ENCODE data around the gene PLD4. TPM values are rescaled to one million over a fixed set of nuclear protein-coding genes. Genes with fewer than 3 reads are reported as not detected.
"Not testable (repeated sequence)": the region's sequence is repeated elsewhere in the genome, so short reads cannot be mapped to it uniquely, and the experiment has no call there.

Gene PLD4
- polyA plus RNA-seq, 4 donors = 1.7 to 4.3 (median 3.6) TPM

GRCh38 chr14:104936361-104937155 is 11.9 kb downstream of the PLD4 start:
- DNase-seq (ENCODE audit: low read depth in 4 of 4, low spot score in 3 of 4) = no peak

GRCh38 chr14:104937161-104937560 is 12.5 kb downstream of the PLD4 start:
- DNase-seq (ENCODE audit: low read depth in 4 of 4, low spot score in 3 of 4) = no peak

GRCh38 chr14:104937694-104938365 is 13.2 kb downstream of the PLD4 start:
- DNase-seq (ENCODE audit: low read depth in 4 of 4, low spot score in 3 of 4) = no peak

- no peak for DNase-seq (ENCODE audit: low read depth in 4 of 4, low spot score in 3 of 4)
These were observed 13.8 kb downstream of the PLD4 start for GRCh38 chr14:104938436-104938835.

GRCh38 chr14:104938960-104939359 is 14.3 kb downstream of the PLD4 start:
- DNase-seq (ENCODE audit: low read depth in 4 of 4, low spot score in 3 of 4) = no peak

- no peak for DNase-seq (ENCODE audit: low read depth in 4 of 4, low spot score in 3 of 4)
These were observed 15.2 kb downstream of the PLD4 start for GRCh38 chr14:104939666-104940410.

GRCh38 chr14:104940526-104941150 is 16.0 kb downstream of the PLD4 start:
- DNase-seq (ENCODE audit: low read depth in 4 of 4, low spot score in 3 of 4) = no peak

GRCh38 chr14:104941508-104942365 is 17.1 kb downstream of the PLD4 start:
- no peak for DNase-seq (ENCODE audit: low read depth in 4 of 4, low spot score in 3 of 4)

- DNase-seq (ENCODE audit: low read depth in 4 of 4, low spot score in 3 of 4) = no peak
These were observed 17.9 kb downstream of the PLD4 start for GRCh38 chr14:104942586-104942985.

GRCh38 chr14:104943216-104944015 is 18.7 kb downstream of the PLD4 start:
- not testable (repeated sequence) for DNase-seq (ENCODE audit: low read depth in 4 of 4, low spot score in 3 of 4)

- DNase-seq (ENCODE audit: low read depth in 4 of 4, low spot score in 3 of 4) = not testable (repeated sequence)
These were observed 19.3 kb downstream of the PLD4 start for GRCh38 chr14:104944016-104944308.

- DNase-seq (ENCODE audit: low read depth in 4 of 4, low spot score in 3 of 4) = not testable (repeated sequence)
These were observed 19.9 kb downstream of the PLD4 start for GRCh38 chr14:104944436-104945205.

GRCh38 chr14:104945266-104945665 is 20.6 kb downstream of the PLD4 start:
- not testable (repeated sequence) for DNase-seq (ENCODE audit: low read depth in 4 of 4, low spot score in 3 of 4)

GRCh38 chr14:104945986-104946965 is 21.6 kb downstream of the PLD4 start:
- not testable (repeated sequence) for DNase-seq (ENCODE audit: low read depth in 4 of 4, low spot score in 3 of 4)

GRCh38 chr14:104947201-104947600 is 22.5 kb downstream of the PLD4 start:
- not testable (repeated sequence) for DNase-seq (ENCODE audit: low read depth in 4 of 4, low spot score in 3 of 4)

- not testable (repeated sequence) for DNase-seq (ENCODE audit: low read depth in 4 of 4, low spot score in 3 of 4)
These were observed 23.4 kb downstream of the PLD4 start for GRCh38 chr14:104947881-104948735.

- no peak for DNase-seq (ENCODE audit: low read depth in 4 of 4, low spot score in 3 of 4)
These were observed 24.0 kb downstream of the PLD4 start for GRCh38 chr14:104948736-104949031.

Data from right renal pelvis (tissue), 4 donors.